Cardiac muscle cell (in vitro differentiated cells and primary cell): ENCODE results near the gene ZNF70. TPM values are rescaled to one million over a fixed set of nuclear protein-coding genes. Genes with fewer than 3 reads are reported as not detected.

ENCODE experiments used
- DNase-seq, 2 donors: peaks; one replicate each; pipeline versions ENCODE4 v3.0.0 to v3.0.0-alpha.2; 2010 to 2017; ENCODE audit warnings: low read depth in 1 of 2, low spot score in 1 of 2
- H3K27ac ChIP-seq: fragments of 200-600 bp; sonication (generic); 2 replicates; pipeline ENCODE4 v1.5.1; 2016
- H3K27me3 ChIP-seq: fragments of 200-600 bp; sonication (generic); 2 replicates; pipeline ENCODE4 v1.6.0; 2016; ENCODE audit warnings: control low read depth
- H3K36me3 ChIP-seq: fragments of 200-600 bp; sonication (generic); 2 replicates; pipeline ENCODE4 v1.5.1; 2016; ENCODE audit warnings: control low read depth
- H3K4me1 ChIP-seq: fragments of 200-600 bp; sonication (generic); 2 replicates; pipeline ENCODE4 v1.8.1; 2017; ENCODE audit warnings: low read depth, mild to moderate bottlenecking, mixed run types
- H3K4me3 ChIP-seq: fragments of 200-600 bp; sonication (generic); 2 replicates; pipeline ENCODE4 v1.5.1; 2016; ENCODE audit warnings: mild to moderate bottlenecking
- H3K9me3 ChIP-seq: fragments of 200-600 bp; sonication (generic); 2 replicates; pipeline ENCODE4 v1.5.1; 2017; ENCODE audit warnings: low read depth, mild to moderate bottlenecking, control low read depth
- CTCF ChIP-seq: IDR thresholded peaks from 2 replicates; pipeline ENCODE4 v1.5.1; 2012; ENCODE audit warnings: low read depth, mild to moderate bottlenecking, low read length
- polyA plus RNA-seq: library from polyadenylated mRNA; unstranded; fragments of >200 nt; fragmentation: Nextera tagmentation; extraction: Ambion mirVana; gene quantifications from 2 replicates; pipeline ENCODE4 v1.2.1, GENCODE V29; 2016
- total RNA-seq: library from RNA; depleted of rRNA; stranded (reverse); fragments of >200 nt; gene quantifications from 2 replicates; pipeline ENCODE4 v1.2.3, GENCODE V29; 2016

The ZNF70 gene
- total and polyA plus RNA-seq, 2 experiments from 2014 or later: 2.3 to 8.4 TPM

DNA sequence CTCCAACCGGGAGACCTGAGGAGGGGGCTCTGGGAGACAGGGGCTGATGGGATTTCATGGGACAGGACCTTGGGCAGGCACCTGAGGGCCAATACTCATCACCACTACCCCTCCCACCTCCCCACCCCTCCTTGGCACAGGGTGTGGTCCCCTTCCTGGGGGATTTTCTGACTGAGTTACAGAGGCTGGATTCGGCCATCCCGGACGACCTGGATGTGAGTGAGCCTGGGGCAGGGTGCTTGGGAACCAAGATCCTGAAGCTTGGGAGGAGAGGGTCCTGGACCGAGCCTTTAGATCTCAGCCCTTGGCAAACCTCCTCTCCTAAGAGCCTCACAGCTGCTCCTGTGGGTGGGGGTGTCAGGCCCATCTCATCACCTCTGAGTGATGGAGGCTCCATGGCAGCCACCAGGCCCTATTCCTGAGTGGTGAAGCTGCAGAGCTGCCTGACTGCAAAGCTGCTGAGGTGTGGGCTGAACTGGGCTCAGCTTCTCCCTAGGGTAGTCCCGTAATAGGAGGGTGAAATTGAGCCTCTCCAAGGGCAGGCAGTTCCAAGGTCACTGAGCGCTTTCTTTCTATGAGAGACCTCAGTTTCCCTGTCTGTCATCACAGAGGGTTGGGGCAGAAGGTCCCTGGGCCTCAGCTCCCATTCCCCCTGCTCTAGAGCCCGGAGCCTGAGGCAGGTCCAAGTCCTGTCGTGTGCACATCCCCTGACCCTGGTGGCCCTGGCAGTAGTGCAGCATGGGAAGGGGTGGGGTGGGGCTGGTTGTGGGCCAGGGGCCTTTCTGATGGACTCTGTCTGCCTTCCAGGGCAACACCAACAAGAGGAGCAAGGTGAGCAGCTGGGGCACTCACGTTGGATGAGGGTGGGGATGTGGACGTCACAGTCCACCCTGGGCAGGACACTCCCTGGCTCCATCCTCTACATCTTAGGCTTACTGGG, 53.6 kb downstream of the ZNF70 start:
- Histone ChIP-seq H3K9me3 (no peaks in the 10 kb centered on the region), H3K4me3 (no peak overlapping the region), H3K27ac (no peak overlapping the region), H3K4me1 (no peaks in the 10 kb centered on the region), H3K36me3 (no peaks in the 10 kb centered on the region), H3K27me3 (no peaks in the 10 kb centered on the region)
- DNase-seq: no peak
- no peak for TF ChIP-seq CTCF

- H3K9me3 ChIP-seq: no peaks in the 10 kb centered on the region
- no peak for TF ChIP-seq CTCF
- H3K36me3 ChIP-seq: no peaks in the 10 kb centered on the region
- no peaks in the 10 kb centered on the region for H3K27me3 ChIP-seq
- no peak overlapping the region for H3K27ac ChIP-seq
- peak in 1 of 2 donors; percentile 56 for DNase-seq
- no peak overlapping the region for H3K4me3 ChIP-seq
- H3K4me1 ChIP-seq: no peaks in the 10 kb centered on the region
Measured at GRCh38 chr22:23696326-23696851, 54.5 kb downstream of the ZNF70 start.

- DNase-seq: no peak
- no peaks in the 10 kb centered on the region for H3K4me1 ChIP-seq
- TF ChIP-seq CTCF: no peak
- no peaks in the 10 kb centered on the region for H3K36me3 ChIP-seq
- H3K27me3 ChIP-seq: no peaks in the 10 kb centered on the region
- H3K9me3 ChIP-seq: no peaks in the 10 kb centered on the region
- no peak overlapping the region for H3K27ac ChIP-seq
- H3K4me3 ChIP-seq: no peak overlapping the region
Measured at GRCh38 chr22:23695571-23696325, 55.2 kb downstream of the ZNF70 start.

GRCh38 chr22:23695141-23695540, 55.8 kb downstream of the ZNF70 start:
- no peaks in the 10 kb centered on the region for H3K4me1 ChIP-seq
- H3K9me3 ChIP-seq: no peaks in the 10 kb centered on the region
- no peak for TF ChIP-seq CTCF
- no peaks in the 10 kb centered on the region for H3K27me3 ChIP-seq
- H3K36me3 ChIP-seq: no peaks in the 10 kb centered on the region
- H3K27ac ChIP-seq: no peak overlapping the region
- H3K4me3 ChIP-seq: no peak overlapping the region
- DNase-seq: no peak

DNA sequence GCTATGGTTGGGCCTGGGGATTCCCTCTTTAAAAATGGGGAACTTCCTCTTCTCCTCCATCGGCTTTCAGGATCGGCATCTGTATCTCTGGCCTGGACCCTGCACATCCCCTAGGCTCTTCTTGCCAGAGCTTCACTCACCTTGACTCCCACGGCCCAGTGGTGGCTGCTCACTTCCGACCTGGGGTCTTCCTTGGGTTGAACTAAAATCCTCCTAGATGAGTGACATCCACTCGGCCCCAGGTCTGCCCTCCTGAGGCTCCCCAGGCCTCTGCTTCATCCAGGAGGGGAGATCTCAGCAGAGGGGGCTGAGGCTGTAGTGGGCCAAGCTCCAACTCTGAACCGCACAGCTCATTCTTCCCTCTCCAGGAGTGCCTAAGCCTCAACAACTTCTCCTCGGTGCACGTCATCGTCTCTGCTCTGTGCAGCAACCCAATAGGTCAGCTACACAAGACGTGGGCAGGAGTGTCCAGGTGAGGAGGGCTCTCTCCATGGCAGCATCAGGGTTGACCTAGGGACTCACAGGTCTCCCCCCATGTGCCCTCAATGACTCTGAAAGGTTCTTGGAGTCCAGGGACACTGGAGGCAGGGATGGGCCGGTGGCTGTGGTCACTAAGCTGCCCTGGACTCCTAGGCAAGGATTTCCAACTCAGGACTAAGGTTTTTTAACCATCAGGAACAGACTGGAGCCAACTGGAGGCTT, 56.8 kb downstream of the ZNF70 start:
- Histone ChIP-seq H3K27ac (no peak overlapping the region), H3K9me3 (no peaks in the 10 kb centered on the region), H3K36me3 (peaks cover 2% of the 10 kb centered on the region), H3K4me1 (no peaks in the 10 kb centered on the region), H3K27me3 (no peaks in the 10 kb centered on the region), H3K4me3 (no peak overlapping the region)
- no peak for TF ChIP-seq CTCF
- DNase-seq: no peak
